ENCODE data around the gene CFAP100.

Gene CFAP100

GRCh38 chr3:126449621-126450051 is 54.9 kb downstream of the CFAP100 start:
- no peak for TF ChIP-seq GATA3 (IDR thresholded peaks at IDR 0.05; ENCODE audit: low read depth, low read length)
- TF ChIP-seq GATA2 (IDR thresholded peaks at IDR 0.05; ENCODE audit: low read depth, low read length): no peak

- no peak for TF ChIP-seq GATA3 (IDR thresholded peaks at IDR 0.05; ENCODE audit: low read depth, low read length)
- no peak for TF ChIP-seq GATA2 (IDR thresholded peaks at IDR 0.05; ENCODE audit: low read depth, low read length)
These were observed 55.5 kb downstream of the CFAP100 start for GRCh38 chr3:126450219-126450618.

- TF ChIP-seq GATA2 (IDR thresholded peaks at IDR 0.05; ENCODE audit: low read depth, low read length): no peak
- no peak for TF ChIP-seq GATA3 (IDR thresholded peaks at IDR 0.05; ENCODE audit: low read depth, low read length)
These were observed 56.0 kb downstream of the CFAP100 start for GRCh38 chr3:126450744-126451143.

- TF ChIP-seq GATA3 (IDR thresholded peaks at IDR 0.05; ENCODE audit: low read depth, low read length): no peak
- no peak for TF ChIP-seq GATA2 (IDR thresholded peaks at IDR 0.05; ENCODE audit: low read depth, low read length)
These were observed 56.8 kb downstream of the CFAP100 start for GRCh38 chr3:126451511-126451910.

- TF ChIP-seq GATA2 (IDR thresholded peaks at IDR 0.05; ENCODE audit: low read depth, low read length): no peak
- no peak for TF ChIP-seq GATA3 (IDR thresholded peaks at IDR 0.05; ENCODE audit: low read depth, low read length)
These were observed 57.5 kb downstream of the CFAP100 start for GRCh38 chr3:126452213-126452612.

- TF ChIP-seq GATA2 (IDR thresholded peaks at IDR 0.05; ENCODE audit: low read depth, low read length) (no peak), GATA3 (IDR thresholded peaks at IDR 0.05; ENCODE audit: low read depth, low read length) (no peak)
These were observed 59.3 kb downstream of the CFAP100 start for GRCh38 chr3:126454025-126454424.

GRCh38 chr3:126454437-126455198 is 59.9 kb downstream of the CFAP100 start:
- TF ChIP-seq GATA2 (IDR thresholded peaks at IDR 0.05; ENCODE audit: low read depth, low read length): no peak
- no peak for TF ChIP-seq GATA3 (IDR thresholded peaks at IDR 0.05; ENCODE audit: low read depth, low read length)

- no peak for TF ChIP-seq GATA2 (IDR thresholded peaks at IDR 0.05; ENCODE audit: low read depth, low read length)
- TF ChIP-seq GATA3 (IDR thresholded peaks at IDR 0.05; ENCODE audit: low read depth, low read length): no peak
These were observed 61.5 kb downstream of the CFAP100 start for GRCh38 chr3:126456211-126456610.

- TF ChIP-seq GATA3 (IDR thresholded peaks at IDR 0.05; ENCODE audit: low read depth, low read length) (no peak), GATA2 (IDR thresholded peaks at IDR 0.05; ENCODE audit: low read depth, low read length) (no peak)
These were observed 62.2 kb downstream of the CFAP100 start for GRCh38 chr3:126456766-126457388.

GRCh38 chr3:126459111-126459762 is 64.5 kb downstream of the CFAP100 start:
- no peak for TF ChIP-seq GATA2 (IDR thresholded peaks at IDR 0.05; ENCODE audit: low read depth, low read length)
- no peak for TF ChIP-seq GATA3 (IDR thresholded peaks at IDR 0.05; ENCODE audit: low read depth, low read length)

- TF ChIP-seq GATA2 (IDR thresholded peaks at IDR 0.05; ENCODE audit: low read depth, low read length) (no peak), GATA3 (IDR thresholded peaks at IDR 0.05; ENCODE audit: low read depth, low read length) (no peak)
These were observed 65.0 kb downstream of the CFAP100 start for GRCh38 chr3:126459763-126460127.

- TF ChIP-seq GATA3 (IDR thresholded peaks at IDR 0.05; ENCODE audit: low read depth, low read length): no peak
- TF ChIP-seq GATA2 (IDR thresholded peaks at IDR 0.05; ENCODE audit: low read depth, low read length): no peak
These were observed 65.7 kb downstream of the CFAP100 start for GRCh38 chr3:126460381-126460780.

GRCh38 chr3:126461450-126462070 is 66.9 kb downstream of the CFAP100 start:
- no peak for TF ChIP-seq GATA3 (IDR thresholded peaks at IDR 0.05; ENCODE audit: low read depth, low read length)
- no peak for TF ChIP-seq GATA2 (IDR thresholded peaks at IDR 0.05; ENCODE audit: low read depth, low read length)

- TF ChIP-seq GATA2 (IDR thresholded peaks at IDR 0.05; ENCODE audit: low read depth, low read length) (no peak), GATA3 (IDR thresholded peaks at IDR 0.05; ENCODE audit: low read depth, low read length) (no peak)
These were observed 68.8 kb downstream of the CFAP100 start for GRCh38 chr3:126463521-126463920.
